ENCODE data around the gene LIFR. TPM values are rescaled to one million over a fixed set of nuclear protein-coding genes. Genes with fewer than 3 reads are reported as not detected.

LIFR gene
- total RNA-seq, 1 experiment from 2014 or later = 91.3 TPM

- no peak overlapping the region for H3K4me3 ChIP-seq (ENCODE audit: low read depth in 2 of 2, low read length in 2 of 2)
- H3K27me3 ChIP-seq (ENCODE audit: control insufficient read depth, insufficient read depth, low read length) = no peaks in the 10 kb centered on the region
- DNase-seq (ENCODE audit: low read depth, low spot score) = no peak
- H3K9me3 ChIP-seq (ENCODE audit: control insufficient read depth, insufficient read depth, low read depth, low read length) = no peaks in the 10 kb centered on the region
- no peak overlapping the region; the same call in 1 of the 2 replicates for H3K27ac ChIP-seq (ENCODE audit: low read length)
- H3K4me1 ChIP-seq (ENCODE audit: control insufficient read depth, insufficient read depth, low read length) = no peaks in the 10 kb centered on the region; the same call in none of the 2 replicates
- ATAC-seq = no peak
- in situ Hi-C loops (cut with HindIII; ENCODE audit: low pct_unique_long_range_greater_than_20kb, low sequenced_read_pairs) (no loop called here), intact Hi-C loops (cut with micrococcal nuclease; ENCODE audit: unreplicated experiment) (no loop called here)
- no peak for TF ChIP-seq REST (IDR thresholded peaks at IDR 0.05; ENCODE audit: insufficient read depth in 1 of 2, low read depth in 2 of 2, low read length in 1 of 2)
- no TSS peak for BruUV-seq (replicated peaks)
- CTCF ChIA-PET = no interaction called here
- POLR2A ChIA-PET = no interaction called here
- H3K36me3 ChIP-seq (ENCODE audit: control insufficient read depth, insufficient read depth, low read length) = no peaks in the 10 kb centered on the region
Observed at GRCh38 chr5:38563624-38564023, 7.2 kb upstream of the LIFR start.

- in situ Hi-C loops (cut with HindIII; ENCODE audit: low pct_unique_long_range_greater_than_20kb, low sequenced_read_pairs) = no loop called here
- H3K27me3 ChIP-seq (ENCODE audit: control insufficient read depth, insufficient read depth, low read length) = no peaks in the 10 kb centered on the region
- POLR2A ChIA-PET = no interaction called here
Observed at GRCh38 chr5:38562444-38563210, 6.2 kb upstream of the LIFR start.

More at GRCh38 chr5:38562444-38563210, 6.2 kb upstream of the LIFR start:
- no TSS peak for BruUV-seq (replicated peaks)
- DNase-seq (ENCODE audit: low read depth, low spot score) (no peak), ATAC-seq (no peak)
- Histone ChIP-seq H3K27ac (ENCODE audit: low read length) (no peak overlapping the region), H3K9me3 (ENCODE audit: control insufficient read depth, insufficient read depth, low read depth, low read length) (no peaks in the 10 kb centered on the region), H3K36me3 (ENCODE audit: control insufficient read depth, insufficient read depth, low read length) (no peaks in the 10 kb centered on the region), H3K4me3 (ENCODE audit: low read depth in 2 of 2, low read length in 2 of 2) (no peak overlapping the region), H3K4me1 (ENCODE audit: control insufficient read depth, insufficient read depth, low read length) (peaks cover 5% of the 10 kb centered on the region)
- CTCF ChIA-PET = no interaction called here
- intact Hi-C loops (cut with micrococcal nuclease; ENCODE audit: unreplicated experiment) = no loop called here
- no peak for TF ChIP-seq REST (IDR thresholded peaks at IDR 0.05; ENCODE audit: insufficient read depth in 1 of 2, low read depth in 2 of 2, low read length in 1 of 2)
- TF ChIP-seq CTCF (IDR thresholded peaks at IDR 0.05) = no peak
- TF ChIP-seq POLR2AphosphoS5 (IDR thresholded peaks at IDR 0.05; ENCODE audit: low read depth, low read length) = no peak
- no peak for TF ChIP-seq TCF7L2 (IDR thresholded peaks at IDR 0.05; ENCODE audit: low read depth, low read length)
- no peak for TF ChIP-seq SIN3A (IDR thresholded peaks at IDR 0.05; ENCODE audit: borderline replicate concordance, insufficient read depth, low read depth, low read length)
